ENCODE measurements around the gene EXOC6B. TPM values are rescaled to one million over a fixed set of nuclear protein-coding genes. Genes with fewer than 3 reads are reported as not detected.

The EXOC6B gene
- total and polyA plus RNA-seq, 2 of the 8 experiments (the other 6 are each of a cell fraction or from before 2014, with no cell fraction given), result 13.5 to 33.0 TPM

DNA sequence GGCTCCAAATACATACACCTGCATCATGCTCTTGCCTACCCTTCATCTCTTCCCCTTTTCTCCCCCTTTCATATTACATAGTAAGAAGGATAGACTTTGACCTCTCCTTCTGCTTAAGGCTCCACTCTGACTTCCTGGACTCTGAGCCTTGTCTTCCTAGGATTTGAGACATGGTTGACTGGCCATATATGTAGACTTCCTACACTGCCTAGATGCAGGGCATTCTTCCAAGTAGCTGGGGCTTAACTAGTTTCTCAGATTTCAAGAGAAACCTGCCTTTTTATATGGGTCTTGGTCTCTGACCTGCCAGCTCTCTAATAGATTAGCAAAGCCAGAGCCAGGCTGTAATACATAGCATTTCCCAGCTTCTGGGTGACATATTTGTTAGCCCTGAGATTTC, 642.8 kb downstream of the EXOC6B start:
- Histone ChIP-seq H3K36me3 (ENCODE audit: control insufficient read depth in 2 of 4, insufficient read depth in 4 of 4, low read length in 3 of 4) (no peaks in the 10 kb centered on the region), H3K56ac (replicated peaks; ENCODE audit: insufficient read length, low read depth, low read length) (no peak overlapping the region), H3K4me3 (ENCODE audit: extremely low read depth in 1 of 4, insufficient read depth in 2 of 4, low read depth in 3 of 4, low read length in 4 of 4) (no peak overlapping the region), H2AK5ac (ENCODE audit: low read depth, low read length) (no peak overlapping the region), H3K23ac (ENCODE audit: insufficient read length) (no peak overlapping the region), H4K20me1 (replicated peaks in 1 of 2; ENCODE audit: control insufficient read depth in 1 of 2, insufficient read depth in 2 of 2, low read length in 2 of 2) (no peaks in the 10 kb centered on the region), H4K5ac (ENCODE audit: insufficient read length, low read depth, low read length) (no peak overlapping the region), H4K91ac (replicated peaks; ENCODE audit: insufficient read length, low read length) (no peak overlapping the region), H3K18ac (ENCODE audit: extremely low read depth, low read length) (no peak overlapping the region), H3K27me3 (replicated peaks in 1 of 4; ENCODE audit: control insufficient read depth in 3 of 4, extremely low read depth in 1 of 4, insufficient read depth in 3 of 4, low read length in 3 of 4) (no peaks in the 10 kb centered on the region), H3K23me2 (ENCODE audit: low read depth, low read length) (no peaks in the 10 kb centered on the region), H2BK120ac (replicated peaks; ENCODE audit: low read depth, low read length) (no peak overlapping the region), H3K9ac (replicated peaks in 1 of 4; ENCODE audit: extremely low read depth in 1 of 4, low read depth in 3 of 4, low read length in 3 of 4) (no peak overlapping the region), H3K4ac (replicated peaks; ENCODE audit: insufficient read length, low read depth, low read length) (no peak overlapping the region), H3K79me2 (ENCODE audit: control insufficient read depth in 1 of 2, insufficient read depth in 2 of 2, low read length in 2 of 2) (no peaks in the 10 kb centered on the region), H2BK12ac (ENCODE audit: low read depth, low read length) (no peak overlapping the region), H2BK20ac (ENCODE audit: low read length) (no peak overlapping the region), H3K79me1 (ENCODE audit: low read depth, low read length) (no peaks in the 10 kb centered on the region), H2AFZ (ENCODE audit: low read length) (no peak overlapping the region), H3K4me2 (ENCODE audit: insufficient read depth in 1 of 2, low read depth in 2 of 2, low read length in 2 of 2) (no peak overlapping the region), H4K8ac (ENCODE audit: extremely low read depth, insufficient read depth, low read length) (no peak overlapping the region), H2BK5ac (ENCODE audit: low read depth, low read length) (no peak overlapping the region), H3K27ac (ENCODE audit: low read depth, low read length) (no peak overlapping the region), H3K4me1 (replicated peaks in 1 of 4; ENCODE audit: control insufficient read depth in 3 of 4, insufficient read depth in 4 of 4, low read length in 3 of 4) (no peaks in the 10 kb centered on the region), H3K14ac (ENCODE audit: insufficient read length) (no peak overlapping the region), H3K9me3 (ENCODE audit: insufficient read depth in 2 of 2, low read depth in 1 of 2, low read length in 1 of 2) (no peaks in the 10 kb centered on the region; a peak in 1 of 4 replicates), H2BK15ac (ENCODE audit: low read length) (no peak overlapping the region)
- CTCF ChIA-PET (ENCODE audit: partially characterized antibody), result interaction anchor here (1.0 to 1.3 kb wide), 2 partner anchors 142 to 259 kb away, joined by 3 to 4 read pairs; no protein-coding TSS in a partner anchor
- FAIRE-seq (no peak), DNase-seq (ENCODE audit: low read depth in 1 of 2, low spot score in 2 of 2) (no peak)
- POLR2A ChIA-PET (ENCODE audit: partially characterized antibody), result no interaction called here
- TF ChIP-seq JUN (IDR thresholded peaks at IDR 0.05; ENCODE audit: low read depth, low read length), result no peak
- TF ChIP-seq, protein P1, sequence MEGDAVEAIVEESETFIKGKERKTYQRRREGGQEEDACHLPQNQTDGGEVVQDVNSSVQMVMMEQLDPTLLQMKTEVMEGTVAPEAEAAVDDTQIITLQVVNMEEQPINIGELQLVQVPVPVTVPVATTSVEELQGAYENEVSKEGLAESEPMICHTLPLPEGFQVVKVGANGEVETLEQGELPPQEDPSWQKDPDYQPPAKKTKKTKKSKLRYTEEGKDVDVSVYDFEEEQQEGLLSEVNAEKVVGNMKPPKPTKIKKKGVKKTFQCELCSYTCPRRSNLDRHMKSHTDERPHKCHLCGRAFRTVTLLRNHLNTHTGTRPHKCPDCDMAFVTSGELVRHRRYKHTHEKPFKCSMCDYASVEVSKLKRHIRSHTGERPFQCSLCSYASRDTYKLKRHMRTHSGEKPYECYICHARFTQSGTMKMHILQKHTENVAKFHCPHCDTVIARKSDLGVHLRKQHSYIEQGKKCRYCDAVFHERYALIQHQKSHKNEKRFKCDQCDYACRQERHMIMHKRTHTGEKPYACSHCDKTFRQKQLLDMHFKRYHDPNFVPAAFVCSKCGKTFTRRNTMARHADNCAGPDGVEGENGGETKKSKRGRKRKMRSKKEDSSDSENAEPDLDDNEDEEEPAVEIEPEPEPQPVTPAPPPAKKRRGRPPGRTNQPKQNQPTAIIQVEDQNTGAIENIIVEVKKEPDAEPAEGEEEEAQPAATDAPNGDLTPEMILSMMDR (IDR thresholded peaks at IDR 0.05; ENCODE audit: control extremely low read depth in 1 of 3, insufficient read depth in 1 of 3, low read depth in 1 of 3, low read length in 3 of 3), result no peak
- TF ChIP-seq, protein P2, sequence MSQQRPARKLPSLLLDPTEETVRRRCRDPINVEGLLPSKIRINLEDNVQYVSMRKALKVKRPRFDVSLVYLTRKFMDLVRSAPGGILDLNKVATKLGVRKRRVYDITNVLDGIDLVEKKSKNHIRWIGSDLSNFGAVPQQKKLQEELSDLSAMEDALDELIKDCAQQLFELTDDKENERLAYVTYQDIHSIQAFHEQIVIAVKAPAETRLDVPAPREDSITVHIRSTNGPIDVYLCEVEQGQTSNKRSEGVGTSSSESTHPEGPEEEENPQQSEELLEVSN (IDR thresholded peaks at IDR 0.05), result no peak
- TF ChIP-seq BRCA1 (IDR thresholded peaks at IDR 0.05; ENCODE audit: low read depth, low read length), result no peak
- no peak for TF ChIP-seq ASH2L (IDR thresholded peaks at IDR 0.05; ENCODE audit: low read length)
- no peak for TF ChIP-seq NRF1 (IDR thresholded peaks at IDR 0.05; ENCODE audit: low read depth, low read length)
- no peak for TF ChIP-seq JUND (IDR thresholded peaks at IDR 0.05; ENCODE audit: low read length)
- no peak for TF ChIP-seq KDM4A (IDR thresholded peaks at IDR 0.05; ENCODE audit: low read depth, low read length, severe bottlenecking)
- TF ChIP-seq BCL11A (IDR thresholded peaks at IDR 0.05; ENCODE audit: low read depth in 2 of 2, low read length in 2 of 2), result no peak
